SK-N-DZ (cell line): ENCODE data around the gene CDK13.

Experiments used
- DNase-seq: peaks from one replicate; pipeline ENCODE4 v3.0.0-alpha.2; 2015; ENCODE audit warnings: low spot score

CDK13 gene

GRCh38 chr7:40008223-40008815 lies 58.3 kb downstream of the CDK13 start:
- DNase-seq: no peak

DNA sequence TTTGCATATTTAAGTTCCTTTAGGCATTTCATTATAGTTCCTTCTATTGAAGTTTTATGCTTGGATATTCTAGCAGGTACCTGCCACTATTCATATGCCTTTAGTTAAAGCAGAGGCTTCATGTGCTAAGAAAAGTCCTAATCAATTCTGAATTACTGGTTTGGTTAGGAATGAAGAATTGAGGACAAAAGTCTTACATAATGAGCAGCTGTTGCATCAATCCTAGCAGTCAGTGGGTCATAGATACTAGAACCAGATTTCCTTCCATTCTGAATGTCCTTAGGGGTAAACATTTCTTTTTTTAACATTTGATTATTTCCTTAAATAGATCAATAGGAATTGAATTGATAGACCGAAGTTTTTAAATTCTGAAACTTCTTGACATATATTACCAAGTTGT lies 59.2 kb downstream of the CDK13 start:
- no peak for DNase-seq

DNA sequence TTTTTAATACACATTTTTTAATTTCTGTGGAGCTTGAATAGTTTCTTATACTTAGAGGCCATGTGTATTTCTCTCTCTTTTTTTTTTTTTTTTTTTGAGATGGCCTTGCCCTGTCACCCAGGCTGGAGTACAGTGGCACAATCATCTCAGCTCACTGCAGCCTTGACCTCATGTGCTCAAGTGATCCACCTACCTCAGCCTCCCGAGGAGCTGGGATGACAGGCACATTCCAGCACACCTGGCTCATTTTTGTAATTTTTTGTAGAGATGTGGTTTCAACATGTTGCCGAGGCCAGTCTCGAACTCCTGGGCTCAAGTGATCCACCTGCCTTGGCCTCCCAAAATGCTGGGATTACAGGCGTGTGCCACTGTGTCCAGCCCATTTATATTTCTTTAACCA lies 64.3 kb downstream of the CDK13 start:
- no peak for DNase-seq

DNA sequence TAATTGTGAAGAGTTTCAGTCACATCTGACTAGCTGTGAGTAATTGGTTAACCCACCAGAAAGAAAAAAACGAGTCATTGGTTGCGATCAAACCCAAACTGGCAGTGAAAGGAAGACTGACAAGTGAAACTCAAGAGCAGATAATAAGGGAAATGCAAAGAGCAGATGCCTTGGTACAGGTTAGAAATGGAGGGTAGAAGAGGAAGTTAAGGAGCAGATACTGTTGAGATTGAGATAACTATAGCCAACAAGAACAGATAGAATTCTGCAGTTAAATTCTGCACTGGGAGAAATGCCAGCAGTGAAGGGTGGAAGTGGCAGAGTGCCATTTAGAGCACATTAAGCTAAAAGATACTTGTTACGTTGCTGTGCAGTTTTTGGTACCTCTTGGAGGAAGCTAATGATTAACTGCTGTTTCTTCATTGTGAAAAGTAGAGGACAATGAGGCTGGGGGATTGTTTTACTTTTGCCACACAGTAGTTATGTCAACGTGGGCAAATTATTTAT lies 65.8 kb downstream of the CDK13 start:
- no peak for DNase-seq

DNA sequence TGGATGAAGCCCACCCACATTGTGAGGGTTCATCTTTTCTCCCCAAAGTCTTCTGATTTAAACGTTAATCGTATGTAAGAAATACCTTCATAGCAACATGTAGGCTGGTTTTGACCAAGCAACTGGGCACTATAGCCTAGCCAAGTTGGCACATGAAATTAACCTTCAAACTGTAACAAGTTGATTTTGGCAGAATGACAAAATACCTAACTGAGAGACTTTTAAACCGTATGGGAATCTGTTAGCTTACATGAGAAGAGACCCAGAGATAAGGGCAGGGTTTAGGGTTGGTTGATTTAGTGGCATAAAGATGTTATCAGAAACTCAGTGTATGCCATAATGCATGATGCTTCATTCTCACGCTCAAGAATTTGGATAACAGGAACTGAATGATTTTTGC lies 69.5 kb downstream of the CDK13 start:
- no peak for DNase-seq

- no peak for DNase-seq
Measured at GRCh38 chr7:40024048-40024447, 74.0 kb downstream of the CDK13 start.

DNA sequence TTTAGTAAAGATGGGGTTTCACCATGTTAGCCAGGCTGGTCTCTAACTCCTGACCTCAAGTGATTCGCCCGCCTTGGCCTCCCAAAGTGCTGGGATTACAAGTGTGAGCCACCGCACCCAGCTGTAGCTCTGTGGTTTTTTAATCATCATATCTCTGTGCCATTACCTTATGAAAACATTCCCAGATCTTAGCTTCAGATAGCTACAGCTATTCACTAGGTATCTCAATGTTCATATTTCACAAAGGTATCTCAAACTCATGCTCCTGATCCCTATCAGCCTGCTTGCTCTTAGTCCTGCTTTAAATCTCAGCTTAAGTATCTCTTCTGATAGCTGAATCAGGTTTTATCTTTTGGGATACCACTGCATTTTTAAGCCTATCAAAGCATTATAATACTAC lies 74.8 kb downstream of the CDK13 start:
- DNase-seq: no peak

DNA sequence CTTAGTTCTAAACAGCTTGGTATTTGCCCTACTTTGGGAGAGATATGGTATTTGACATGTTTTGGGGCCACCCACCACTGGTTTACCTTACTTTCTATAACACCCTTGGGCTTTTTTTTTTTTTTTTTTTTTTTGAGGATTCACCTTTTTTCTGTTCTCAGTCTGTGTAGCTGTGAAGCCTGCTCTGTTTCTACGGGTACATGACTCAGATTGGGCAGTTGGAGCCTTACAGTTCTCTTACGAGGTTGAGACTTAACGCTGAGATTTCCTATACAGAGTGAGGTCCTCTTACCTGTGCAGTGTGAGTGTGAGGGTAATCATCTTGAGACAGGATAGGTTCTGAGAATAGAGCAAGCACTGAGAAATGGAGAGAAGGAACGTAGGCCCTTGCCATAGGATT lies 77.5 kb downstream of the CDK13 start:
- DNase-seq: no peak

DNA sequence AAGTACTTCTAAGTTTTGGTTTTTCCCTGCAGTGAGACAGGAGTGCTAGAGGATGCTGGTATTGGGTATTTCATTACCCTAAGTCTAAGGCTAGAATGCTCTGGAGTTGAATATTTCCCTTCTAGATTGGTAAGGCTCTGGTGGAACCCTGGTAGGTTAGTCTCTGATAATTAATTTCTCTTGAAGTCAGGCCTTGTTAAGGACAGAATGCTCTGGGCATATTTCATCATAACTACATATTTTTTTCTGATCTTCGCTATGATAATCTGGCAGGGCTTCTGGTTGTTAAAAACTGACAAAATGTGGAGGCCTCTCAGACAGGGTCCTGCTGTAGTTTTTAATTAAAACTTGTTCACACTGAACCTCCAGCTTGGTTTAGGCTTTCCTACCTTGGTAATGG lies 83.8 kb downstream of the CDK13 start:
- DNase-seq: no peak

DNA sequence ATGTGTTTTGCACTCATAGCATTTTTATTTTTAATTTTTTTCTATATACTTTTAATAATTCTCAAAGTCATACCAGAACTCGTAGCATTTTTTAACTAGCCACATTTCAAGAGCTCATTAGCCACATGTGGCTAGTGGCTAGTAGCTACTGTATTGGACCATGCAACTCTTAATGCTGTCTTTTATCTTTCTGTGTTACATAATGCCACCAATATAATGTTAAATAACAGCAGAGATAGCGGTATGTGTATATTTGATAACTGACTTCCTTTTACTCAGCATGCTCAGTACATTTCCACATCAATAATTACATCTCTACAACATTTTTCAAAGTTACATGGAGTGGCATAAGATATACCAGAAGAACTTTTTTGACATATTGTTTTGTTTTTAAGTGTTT lies 91.4 kb downstream of the CDK13 start:
- no peak for DNase-seq

GRCh38 chr7:40043164-40043563 lies 93.1 kb downstream of the CDK13 start:
- no peak for DNase-seq

DNA sequence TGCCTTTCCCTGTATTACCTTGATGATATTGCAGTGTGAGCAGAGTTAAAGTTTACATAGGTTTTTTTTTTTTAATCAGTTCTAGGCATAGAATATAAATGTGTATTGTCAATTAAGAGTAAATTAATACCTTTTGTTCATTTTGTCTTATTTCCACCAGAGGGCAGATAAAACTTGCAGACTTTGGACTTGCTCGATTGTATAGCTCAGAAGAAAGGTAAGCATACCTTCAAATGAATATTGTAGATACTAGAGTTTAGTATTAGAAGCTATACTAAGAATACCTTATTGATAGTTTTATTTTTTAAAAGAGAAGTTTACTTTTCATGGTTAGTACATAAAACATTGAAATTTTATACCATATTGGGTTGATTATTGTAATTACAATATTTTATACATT lies 97.6 kb downstream of the CDK13 start:
- no peak for DNase-seq

DNA sequence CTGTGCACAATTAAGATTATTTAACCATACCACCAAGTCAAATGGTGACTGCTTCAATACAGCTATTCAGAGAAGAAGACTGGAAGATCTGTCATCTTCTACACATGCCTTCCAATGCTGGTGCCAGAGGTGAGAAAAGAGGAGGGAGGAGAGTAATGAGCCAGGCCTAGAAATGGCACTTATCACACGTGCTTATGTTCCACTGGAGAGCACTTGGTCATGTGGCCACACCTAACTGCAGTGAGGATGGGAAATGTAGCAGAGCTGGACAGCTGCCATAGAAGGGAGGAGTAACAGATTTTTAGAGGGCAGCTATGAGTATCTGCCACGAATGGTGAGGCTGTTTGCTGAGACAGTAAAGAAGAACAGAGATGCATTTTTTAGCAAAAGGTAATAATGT lies 107.2 kb downstream of the CDK13 start:
- no peak for DNase-seq

DNA sequence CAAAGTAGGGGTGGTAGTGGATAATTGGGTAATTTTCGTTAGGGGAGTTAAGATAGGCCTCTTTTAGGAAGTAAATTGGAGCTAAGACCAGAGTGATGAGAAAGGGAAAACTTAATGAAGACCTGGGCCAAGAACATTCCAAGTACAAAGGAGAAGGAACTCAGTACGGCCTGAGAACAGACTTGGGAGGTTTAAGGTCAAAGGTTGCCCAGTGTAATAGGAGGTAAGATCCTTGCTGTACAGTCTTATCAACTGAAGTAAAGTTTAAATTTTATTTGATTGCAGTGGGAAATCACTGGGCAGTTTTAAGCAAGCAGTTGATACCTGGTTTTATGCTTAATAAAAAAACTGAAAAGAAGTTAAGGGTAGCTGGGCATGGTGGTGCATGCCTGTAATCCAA lies 108.0 kb downstream of the CDK13 start:
- DNase-seq: no peak

- no peak for DNase-seq
Measured at GRCh38 chr7:40058636-40059035, 108.6 kb downstream of the CDK13 start.

DNA sequence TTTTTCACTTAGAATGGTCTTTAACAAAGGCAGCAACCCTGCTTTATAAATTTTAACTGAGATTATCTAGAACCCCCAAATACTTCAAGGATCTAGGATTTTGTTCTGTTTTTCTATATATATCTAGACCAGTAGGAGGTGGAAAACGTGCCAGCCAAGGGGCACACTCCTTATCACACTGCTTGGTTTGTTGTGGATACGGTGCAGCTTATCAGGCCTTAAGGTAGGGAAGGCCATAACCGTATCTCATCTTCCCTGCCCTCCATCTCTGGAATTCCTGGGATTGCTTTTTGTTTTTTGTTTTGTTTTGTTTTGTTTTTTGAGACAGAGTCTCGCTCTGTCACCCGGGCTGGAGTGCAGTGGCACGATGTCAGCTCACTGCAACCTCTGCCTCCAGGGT lies 109.0 kb downstream of the CDK13 start:
- no peak for DNase-seq

GRCh38 chr7:40072268-40072667 lies 122.2 kb downstream of the CDK13 start:
- DNase-seq: no peak

GRCh38 chr7:40073239-40073638 lies 123.2 kb downstream of the CDK13 start:
- no peak for DNase-seq

GRCh38 chr7:40077849-40078248 lies 127.8 kb downstream of the CDK13 start:
- no peak for DNase-seq

DNA sequence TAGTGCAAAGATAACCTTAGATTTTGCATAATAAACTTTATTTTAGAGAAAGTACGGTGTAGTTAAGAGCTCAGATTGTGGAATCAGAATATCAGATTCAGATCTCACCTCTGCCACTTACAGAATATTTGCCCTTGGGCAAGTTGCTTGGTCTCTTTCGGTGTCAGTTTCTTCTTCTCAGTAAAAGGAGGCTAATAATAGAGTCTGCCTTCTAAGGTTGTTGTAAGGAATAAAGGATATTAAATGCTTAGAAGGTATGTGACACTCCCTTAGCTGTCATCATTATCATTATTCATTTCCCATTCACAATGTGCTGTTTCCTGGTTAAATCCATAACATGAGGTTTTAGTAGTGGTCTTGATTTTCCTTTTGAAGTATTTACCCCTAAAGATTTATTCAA lies 142.1 kb downstream of the CDK13 start:
- DNase-seq: no peak

DNA sequence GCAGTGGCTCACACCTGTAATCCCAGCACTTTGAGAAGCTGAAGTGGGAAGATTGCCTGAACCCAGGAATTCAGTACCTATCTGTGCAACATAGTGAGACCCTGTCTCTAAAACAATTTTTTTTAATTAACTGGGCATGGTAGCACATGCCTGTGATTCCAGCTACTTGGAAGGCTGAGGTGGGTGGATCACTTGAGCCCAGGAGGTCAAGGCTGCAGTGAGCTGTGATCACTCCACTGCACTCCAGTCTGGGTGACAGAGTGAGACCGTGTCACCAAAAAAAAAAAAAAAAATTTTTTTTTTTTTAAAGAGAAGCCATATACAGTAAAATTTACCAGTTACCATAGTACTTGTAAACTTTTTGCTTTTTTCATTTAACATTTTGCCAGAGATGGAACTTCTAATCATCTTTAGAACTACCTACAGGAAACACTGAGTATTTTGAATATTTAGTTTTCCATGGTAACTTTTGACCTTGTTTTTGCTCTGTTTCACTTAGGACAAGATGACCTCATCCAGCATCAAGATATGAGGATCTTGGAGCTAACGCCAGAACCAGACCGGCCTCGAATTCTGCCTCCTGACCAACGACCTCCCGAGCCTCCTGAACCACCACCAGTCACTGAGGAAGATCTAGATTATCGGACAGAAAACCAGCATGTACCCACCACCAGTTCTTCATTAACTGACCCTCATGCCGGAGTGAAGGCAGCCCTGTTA lies 143.7 kb downstream of the CDK13 start:
- no peak for DNase-seq

- no peak for DNase-seq
Measured at GRCh38 chr7:40095230-40095629, 145.2 kb downstream of the CDK13 start.

DNA sequence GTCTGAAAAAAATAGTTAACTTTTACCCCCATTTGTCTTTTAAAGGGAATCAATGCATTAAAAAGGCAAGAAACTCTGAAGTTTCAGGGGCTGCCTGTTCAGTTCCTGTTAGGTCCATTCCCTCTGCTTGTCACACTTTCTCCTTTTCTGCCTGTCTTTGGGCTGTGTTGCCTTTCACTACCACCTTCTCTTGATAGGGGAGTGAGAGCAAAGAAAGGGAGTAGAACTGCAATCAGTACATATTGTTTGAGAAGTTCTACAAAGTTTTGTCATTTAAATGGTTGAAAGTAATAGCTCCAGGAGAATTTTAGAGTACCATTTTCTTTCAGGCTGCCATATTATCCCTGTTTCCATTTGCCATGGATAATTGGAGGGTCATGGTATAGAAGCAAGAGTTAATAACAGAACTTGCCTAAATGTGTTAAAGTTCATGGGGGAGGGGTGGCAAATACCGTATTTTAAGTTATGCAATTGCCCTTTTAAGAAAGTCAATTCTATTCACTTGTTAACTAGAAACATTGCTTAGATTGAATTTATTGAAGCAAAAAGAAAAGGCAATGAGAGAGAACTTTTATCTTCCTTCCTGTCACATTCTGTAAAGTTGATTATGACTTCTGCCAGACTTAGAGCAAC lies 145.8 kb downstream of the CDK13 start:
- no peak for DNase-seq
